Effector memory CD4-positive, alpha-beta T cell (primary cell): ENCODE data around the gene ARHGEF33.

ENCODE experiments used
- DNase-seq, 3 donors: peaks; one replicate each; pipeline ENCODE4 v3.0.0-alpha.2; 2020
- H3K27ac ChIP-seq: 2 replicates; pipeline ENCODE4 v1.7.0; 2013; ENCODE audit warnings: mild to moderate bottlenecking, low read length, moderate library complexity; ENCODE audit not compliant: insufficient read depth, poor library complexity, severe bottlenecking
- H3K27me3 ChIP-seq: replicated peaks from 2 replicates; pipeline ENCODE4 v1.7.0; 2013; ENCODE audit warnings: mild to moderate bottlenecking, low read length; ENCODE audit not compliant: insufficient read depth, control insufficient read depth, poor library complexity, severe bottlenecking
- H3K36me3 ChIP-seq: 2 replicates; pipeline ENCODE4 v1.7.0; 2013; ENCODE audit warnings: mild to moderate bottlenecking, low read length, moderate library complexity; ENCODE audit not compliant: control insufficient read depth, insufficient read depth
- H3K4me1 ChIP-seq: 2 replicates; pipeline ENCODE4 v1.7.0; 2013; ENCODE audit warnings: low read length, mild to moderate bottlenecking; ENCODE audit not compliant: control insufficient read depth, insufficient read depth, poor library complexity, severe bottlenecking
- H3K4me3 ChIP-seq: 2 replicates; pipeline ENCODE4 v1.7.0; 2013; ENCODE audit warnings: low read length, low read depth, mild to moderate bottlenecking; ENCODE audit not compliant: insufficient read depth, poor library complexity, severe bottlenecking
- H3K9me3 ChIP-seq: 2 replicates; pipeline ENCODE4 v1.7.0; 2013; ENCODE audit warnings: mild to moderate bottlenecking, low read length, moderate library complexity; ENCODE audit not compliant: control insufficient read depth

The ARHGEF33 gene

GRCh38 chr2:38948995-38949394 is 59.3 kb downstream of the ARHGEF33 start:
- H3K9me3 ChIP-seq = no peaks in the 10 kb centered on the region
- no peaks in the 10 kb centered on the region for H3K36me3 ChIP-seq
- H3K4me3 ChIP-seq = no peak overlapping the region
- DNase-seq = no peak
- H3K4me1 ChIP-seq = no peaks in the 10 kb centered on the region
- no peaks in the 10 kb centered on the region for H3K27me3 ChIP-seq
- no peak overlapping the region for H3K27ac ChIP-seq

GRCh38 chr2:38951766-38952165 is 62.1 kb downstream of the ARHGEF33 start:
- Histone ChIP-seq H3K4me1 (no peaks in the 10 kb centered on the region), H3K36me3 (no peaks in the 10 kb centered on the region), H3K9me3 (no peaks in the 10 kb centered on the region), H3K4me3 (no peak overlapping the region), H3K27ac (no peak overlapping the region), H3K27me3 (no peaks in the 10 kb centered on the region)
- DNase-seq = no peak

GRCh38 chr2:38957972-38958371 is 68.3 kb downstream of the ARHGEF33 start:
- peaks cover 15% of the 10 kb centered on the region for H3K27me3 ChIP-seq
- no peak for DNase-seq
- peaks cover 7% of the 10 kb centered on the region for H3K4me1 ChIP-seq
- H3K4me3 ChIP-seq = no peak overlapping the region
- H3K9me3 ChIP-seq = no peaks in the 10 kb centered on the region
- no peaks in the 10 kb centered on the region for H3K36me3 ChIP-seq
- no peak overlapping the region for H3K27ac ChIP-seq

GRCh38 chr2:38959466-38959865 is 69.8 kb downstream of the ARHGEF33 start:
- Histone ChIP-seq H3K4me3 (peak overlapping the region; percentile 48), H3K9me3 (no peaks in the 10 kb centered on the region), H3K27ac (no peak overlapping the region), H3K27me3 (peaks cover 15% of the 10 kb centered on the region), H3K36me3 (no peaks in the 10 kb centered on the region), H3K4me1 (peaks cover 7% of the 10 kb centered on the region)
- no peak for DNase-seq

- Histone ChIP-seq H3K4me1 (peaks cover 7% of the 10 kb centered on the region), H3K36me3 (no peaks in the 10 kb centered on the region), H3K4me3 (peak overlapping the region; percentile 48), H3K9me3 (no peaks in the 10 kb centered on the region), H3K27ac (no peak overlapping the region), H3K27me3 (peaks cover 15% of the 10 kb centered on the region)
- DNase-seq = peak; percentile 18 to 51 (median 28)
Measured at GRCh38 chr2:38959938-38960608, 70.4 kb downstream of the ARHGEF33 start.

- H3K9me3 ChIP-seq = no peaks in the 10 kb centered on the region
- DNase-seq = no peak
- no peak overlapping the region for H3K27ac ChIP-seq
- H3K27me3 ChIP-seq = peaks cover 15% of the 10 kb centered on the region
- peaks cover 7% of the 10 kb centered on the region for H3K4me1 ChIP-seq
- peak overlapping the region; percentile 48 for H3K4me3 ChIP-seq
- no peaks in the 10 kb centered on the region for H3K36me3 ChIP-seq
Measured at GRCh38 chr2:38960609-38961320, 71.1 kb downstream of the ARHGEF33 start.

- Histone ChIP-seq H3K27me3 (no peaks in the 10 kb centered on the region), H3K27ac (no peak overlapping the region)
Measured at GRCh38 chr2:38966006-38966405, 76.3 kb downstream of the ARHGEF33 start.

GRCh38 chr2:38966678-38967077 is 77.0 kb downstream of the ARHGEF33 start:
- no peak overlapping the region for H3K27ac ChIP-seq
- no peaks in the 10 kb centered on the region for H3K36me3 ChIP-seq
- H3K4me1 ChIP-seq = no peaks in the 10 kb centered on the region
- DNase-seq = no peak
- no peaks in the 10 kb centered on the region for H3K9me3 ChIP-seq
- no peaks in the 10 kb centered on the region for H3K27me3 ChIP-seq
- no peak overlapping the region for H3K4me3 ChIP-seq

More at GRCh38 chr2:38966006-38966405, 76.3 kb downstream of the ARHGEF33 start:
- no peaks in the 10 kb centered on the region for H3K9me3 ChIP-seq
- H3K36me3 ChIP-seq = no peaks in the 10 kb centered on the region
- no peak overlapping the region for H3K4me3 ChIP-seq
- H3K4me1 ChIP-seq = no peaks in the 10 kb centered on the region
- no peak for DNase-seq

GRCh38 chr2:38968021-38968420 is 78.3 kb downstream of the ARHGEF33 start:
- H3K27me3 ChIP-seq = no peaks in the 10 kb centered on the region
- H3K4me1 ChIP-seq = no peaks in the 10 kb centered on the region
- no peaks in the 10 kb centered on the region for H3K36me3 ChIP-seq
- no peaks in the 10 kb centered on the region for H3K9me3 ChIP-seq
- DNase-seq = no peak
- no peak overlapping the region for H3K4me3 ChIP-seq
- no peak overlapping the region for H3K27ac ChIP-seq

GRCh38 chr2:38971377-38971776 is 81.7 kb downstream of the ARHGEF33 start:
- Histone ChIP-seq H3K4me1 (no peaks in the 10 kb centered on the region), H3K27ac (no peak overlapping the region)

More at GRCh38 chr2:38971377-38971776, 81.7 kb downstream of the ARHGEF33 start:
- Histone ChIP-seq H3K9me3 (no peaks in the 10 kb centered on the region), H3K4me3 (no peak overlapping the region), H3K36me3 (no peaks in the 10 kb centered on the region), H3K27me3 (no peaks in the 10 kb centered on the region)
- no peak for DNase-seq
